Duodenal mucosa (tissue), 2 donors: ENCODE data around the gene BCL10.

Experiments
- H3K27ac ChIP-seq: one replicate; pipeline ENCODE4 v1.7.0; 2013; ENCODE audit warnings: low read depth, low read length
- H3K27me3 ChIP-seq, 2 donors: one replicate each; pipeline ENCODE4 v1.7.0; 2013; ENCODE audit warnings: low read length in 2 of 2, control low read depth in 1 of 2; ENCODE audit not compliant: insufficient read depth in 2 of 2, control insufficient read depth in 1 of 2
- H3K36me3 ChIP-seq, 2 donors: one replicate each; pipeline ENCODE4 v1.7.0; 2013; ENCODE audit warnings: low read length in 2 of 2, control low read depth in 1 of 2; ENCODE audit not compliant: insufficient read depth in 2 of 2, control insufficient read depth in 1 of 2
- H3K4me1 ChIP-seq, 2 donors: one replicate each; pipeline ENCODE4 v1.7.0; 2013; ENCODE audit warnings: low read length in 2 of 2, control low read depth in 1 of 2; ENCODE audit not compliant: insufficient read depth in 2 of 2, control insufficient read depth in 1 of 2
- H3K4me3 ChIP-seq, 2 donors: one replicate each; pipeline ENCODE4 v1.7.0; 2013; ENCODE audit warnings: low read length in 2 of 2, low read depth in 1 of 2
- H3K9ac ChIP-seq, 2 donors: one replicate each; pipeline ENCODE4 v1.7.0; 2013; ENCODE audit warnings: low read length in 2 of 2, low read depth in 1 of 2
- H3K9me3 ChIP-seq, 2 donors: one replicate each; pipeline ENCODE4 v1.7.0; 2013; ENCODE audit warnings: low read length in 2 of 2, control low read depth in 1 of 2; ENCODE audit not compliant: control insufficient read depth in 1 of 2

BCL10 gene

GRCh38 chr1:85245456-85245855 lies 31.0 kb downstream of the BCL10 start:
- no peaks in the 10 kb centered on the region for H3K27me3 ChIP-seq
- no peaks in the 10 kb centered on the region for H3K4me1 ChIP-seq
- H3K9me3 ChIP-seq, result no peaks in the 10 kb centered on the region
- H3K9ac ChIP-seq, result no peak overlapping the region
- no peak overlapping the region for H3K4me3 ChIP-seq
- peaks cover 0 to 3% of the 10 kb centered on the region in 2 donors for H3K36me3 ChIP-seq
- H3K27ac ChIP-seq, result no peak overlapping the region

GRCh38 chr1:85244271-85245061 lies 32.0 kb downstream of the BCL10 start:
- Histone ChIP-seq H3K36me3 (no peaks in the 10 kb centered on the region), H3K27me3 (no peaks in the 10 kb centered on the region), H3K27ac (no peak overlapping the region), H3K4me3 (no peak overlapping the region), H3K4me1 (no peaks in the 10 kb centered on the region), H3K9me3 (no peaks in the 10 kb centered on the region), H3K9ac (no peak overlapping the region)

GRCh38 chr1:85243372-85243771 lies 33.1 kb downstream of the BCL10 start:
- Histone ChIP-seq H3K4me3 (no peak overlapping the region), H3K27me3 (no peaks in the 10 kb centered on the region), H3K4me1 (no peaks in the 10 kb centered on the region), H3K36me3 (no peaks in the 10 kb centered on the region), H3K27ac (no peak overlapping the region), H3K9me3 (no peaks in the 10 kb centered on the region), H3K9ac (no peak overlapping the region)

- H3K36me3 ChIP-seq, result no peaks in the 10 kb centered on the region
- H3K9me3 ChIP-seq, result no peaks in the 10 kb centered on the region
- no peaks in the 10 kb centered on the region for H3K4me1 ChIP-seq
- H3K27me3 ChIP-seq, result no peaks in the 10 kb centered on the region
- no peak overlapping the region for H3K4me3 ChIP-seq
- no peak overlapping the region for H3K9ac ChIP-seq
- H3K27ac ChIP-seq, result no peak overlapping the region
These were observed 35.8 kb downstream of the BCL10 start for GRCh38 chr1:85240643-85241042.

GRCh38 chr1:85240174-85240601 lies 36.2 kb downstream of the BCL10 start:
- Histone ChIP-seq H3K4me3 (no peak overlapping the region), H3K4me1 (no peaks in the 10 kb centered on the region), H3K9ac (no peak overlapping the region), H3K27ac (no peak overlapping the region), H3K27me3 (no peaks in the 10 kb centered on the region), H3K36me3 (no peaks in the 10 kb centered on the region), H3K9me3 (no peaks in the 10 kb centered on the region)

GRCh38 chr1:85237613-85238012 lies 38.8 kb downstream of the BCL10 start:
- no peaks in the 10 kb centered on the region for H3K9me3 ChIP-seq
- H3K27ac ChIP-seq, result no peak overlapping the region

GRCh38 chr1:85230305-85230977 lies 46.0 kb downstream of the BCL10 start:
- Histone ChIP-seq H3K9ac (no peak overlapping the region), H3K4me3 (no peak overlapping the region), H3K36me3 (no peaks in the 10 kb centered on the region), H3K4me1 (peaks cover 3 to 10% of the 10 kb centered on the region in 2 donors), H3K27ac (no peak overlapping the region), H3K9me3 (no peaks in the 10 kb centered on the region), H3K27me3 (no peaks in the 10 kb centered on the region)

More at GRCh38 chr1:85237613-85238012, 38.8 kb downstream of the BCL10 start:
- H3K36me3 ChIP-seq, result no peaks in the 10 kb centered on the region
- no peak overlapping the region for H3K4me3 ChIP-seq
- no peak overlapping the region for H3K9ac ChIP-seq
- no peaks in the 10 kb centered on the region for H3K4me1 ChIP-seq
- no peaks in the 10 kb centered on the region for H3K27me3 ChIP-seq

- peaks cover 10 to 18% of the 10 kb centered on the region in 2 donors for H3K4me1 ChIP-seq
- H3K9ac ChIP-seq, result no peak overlapping the region
- no peaks in the 10 kb centered on the region for H3K36me3 ChIP-seq
- no peaks in the 10 kb centered on the region for H3K27me3 ChIP-seq
- no peak overlapping the region for H3K27ac ChIP-seq
- no peak overlapping the region for H3K4me3 ChIP-seq
- H3K9me3 ChIP-seq, result no peaks in the 10 kb centered on the region
These were observed 46.8 kb downstream of the BCL10 start for GRCh38 chr1:85229574-85230097.

GRCh38 chr1:85228972-85229371 lies 47.5 kb downstream of the BCL10 start:
- Histone ChIP-seq H3K4me1 (peaks cover 17 to 24% of the 10 kb centered on the region in 2 donors), H3K27me3 (no peaks in the 10 kb centered on the region), H3K9ac (no peak overlapping the region), H3K4me3 (no peak overlapping the region), H3K36me3 (no peaks in the 10 kb centered on the region), H3K9me3 (no peaks in the 10 kb centered on the region), H3K27ac (no peak overlapping the region)

GRCh38 chr1:85225624-85226380 lies 50.6 kb downstream of the BCL10 start:
- no peak overlapping the region for H3K4me3 ChIP-seq
- H3K27me3 ChIP-seq, result no peaks in the 10 kb centered on the region
- H3K9ac ChIP-seq, result no peak overlapping the region
- no peaks in the 10 kb centered on the region for H3K36me3 ChIP-seq
- H3K9me3 ChIP-seq, result no peaks in the 10 kb centered on the region
- no peak overlapping the region for H3K27ac ChIP-seq
- H3K4me1 ChIP-seq, result peaks cover 20 to 25% of the 10 kb centered on the region in 2 donors
